Measurements from ENCODE around the gene CNOT6L. TPM values are rescaled to one million over a fixed set of nuclear protein-coding genes. Genes with fewer than 3 reads are reported as not detected.

The CNOT6L gene
- total and polyA plus RNA-seq, 2 of the 13 experiments (the other 11 are each of a cell fraction or from before 2014, with no cell fraction given) = 7.9 to 13.5 TPM

GRCh38 chr4:77817304-77818072, 1.7 kb downstream of the CNOT6L start (continued):
- TF ChIP-seq, protein P1, sequence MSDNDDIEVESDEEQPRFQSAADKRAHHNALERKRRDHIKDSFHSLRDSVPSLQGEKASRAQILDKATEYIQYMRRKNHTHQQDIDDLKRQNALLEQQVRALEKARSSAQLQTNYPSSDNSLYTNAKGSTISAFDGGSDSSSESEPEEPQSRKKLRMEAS (IDR thresholded peaks at IDR 0.05) = peak; percentile 42; the same call in 1 of the 2 replicates
- TF ChIP-seq DPF2 (CRISPR knock-in tag; IDR thresholded peaks at IDR 0.05; ENCODE audit: borderline replicate concordance, low read depth) = 0 out of 2 replicates have a peak, but pooled peaks have one; percentile 43
- peak; percentile 21; the same call in 1 of the 2 replicates for TF ChIP-seq NFKBIZ (CRISPR knock-in tag; IDR thresholded peaks at IDR 0.05)
- peak; percentile 16; the same call in 1 of the 2 replicates for TF ChIP-seq KDM6A (CRISPR knock-in tag; IDR thresholded peaks at IDR 0.05; ENCODE audit: low read depth)
- peak; percentile 76 for TF ChIP-seq AHDC1 (CRISPR knock-in tag; IDR thresholded peaks at IDR 0.05; ENCODE audit: borderline replicate concordance)
- 0 out of 2 replicates have a peak, but pooled peaks have one; percentile 27 for TF ChIP-seq KMT2A (CRISPR knock-in tag; IDR thresholded peaks at IDR 0.05)
- TF ChIP-seq NFIC (IDR thresholded peaks at IDR 0.05; ENCODE audit: low read length) = 0 out of 2 replicates have a peak, but pooled peaks have one; percentile 38
- TF ChIP-seq ATF7 (IDR thresholded peaks at IDR 0.05) = 0 out of 2 replicates have a peak, but pooled peaks have one; percentile 1
- no peak for TF ChIP-seq ATF7 (CRISPR knock-in tag; IDR thresholded peaks at IDR 0.05)
- TF ChIP-seq, protein P2, sequence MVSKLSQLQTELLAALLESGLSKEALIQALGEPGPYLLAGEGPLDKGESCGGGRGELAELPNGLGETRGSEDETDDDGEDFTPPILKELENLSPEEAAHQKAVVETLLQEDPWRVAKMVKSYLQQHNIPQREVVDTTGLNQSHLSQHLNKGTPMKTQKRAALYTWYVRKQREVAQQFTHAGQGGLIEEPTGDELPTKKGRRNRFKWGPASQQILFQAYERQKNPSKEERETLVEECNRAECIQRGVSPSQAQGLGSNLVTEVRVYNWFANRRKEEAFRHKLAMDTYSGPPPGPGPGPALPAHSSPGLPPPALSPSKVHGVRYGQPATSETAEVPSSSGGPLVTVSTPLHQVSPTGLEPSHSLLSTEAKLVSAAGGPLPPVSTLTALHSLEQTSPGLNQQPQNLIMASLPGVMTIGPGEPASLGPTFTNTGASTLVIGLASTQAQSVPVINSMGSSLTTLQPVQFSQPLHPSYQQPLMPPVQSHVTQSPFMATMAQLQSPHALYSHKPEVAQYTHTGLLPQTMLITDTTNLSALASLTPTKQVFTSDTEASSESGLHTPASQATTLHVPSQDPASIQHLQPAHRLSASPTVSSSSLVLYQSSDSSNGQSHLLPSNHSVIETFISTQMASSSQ (IDR thresholded peaks at IDR 0.05; ENCODE audit: low read depth) = peak; percentile 10; the same call in 1 of the 2 replicates
- TF ChIP-seq, protein P2 (CRISPR knock-in tag; IDR thresholded peaks at IDR 0.05; ENCODE audit: borderline replicate concordance) = no peak
- no peak for TF ChIP-seq SIX4 (CRISPR knock-in tag; IDR thresholded peaks at IDR 0.05)
- TF ChIP-seq POGZ (CRISPR knock-in tag; IDR thresholded peaks at IDR 0.05) = peak; percentile 55; the same call in 1 of the 2 replicates
- TF ChIP-seq ZNF292 (CRISPR knock-in tag; IDR thresholded peaks at IDR 0.05; ENCODE audit: borderline replicate concordance, low read depth) = 0 out of 2 replicates have a peak, but pooled peaks have one; percentile 15
- TF ChIP-seq ZFX (CRISPR knock-in tag; IDR thresholded peaks at IDR 0.05; ENCODE audit: low read depth) = peak; percentile 65
- no peak for TF ChIP-seq CHD2 (IDR thresholded peaks at IDR 0.05; ENCODE audit: low read depth, low read length)
- no peak for TF ChIP-seq ZNF740 (CRISPR knock-in tag; IDR thresholded peaks at IDR 0.05)
- 0 out of 2 replicates have a peak, but pooled peaks have one; percentile 5 for TF ChIP-seq ZNF510 (CRISPR knock-in tag; IDR thresholded peaks at IDR 0.05; ENCODE audit: low read depth)
- TF ChIP-seq ZNF44 (CRISPR knock-in tag; IDR thresholded peaks at IDR 0.05) = peak; percentile 47; the same call in 1 of the 2 replicates
